OCI-LY1 (cell line): ENCODE data around the gene ARCN1.

Experiments used
- H2AFZ ChIP-seq: fragments of 200-600 bp; sonication (generic), shearing (Covaris generic); 2 replicates; pipeline ENCODE4 v1.6.0; 2014; ENCODE audit warnings: antibody characterized with exemption, mild to moderate bottlenecking, low read length
- H3F3A ChIP-seq: fragments of 200-600 bp; sonication (generic), shearing (Covaris generic); 2 replicates; pipeline ENCODE4 v1.6.0; 2014; ENCODE audit warnings: mild to moderate bottlenecking, antibody characterized with exemption, low read length, moderate library complexity; ENCODE audit not compliant: insufficient read depth
- H3K27ac ChIP-seq: fragments of 200-600 bp; sonication (generic); 2 replicates; pipeline ENCODE4 v1.5.1; 2014; ENCODE audit warnings: low read length, mixed run types, mild to moderate bottlenecking, low read depth; ENCODE audit not compliant: poor library complexity, severe bottlenecking
- H3K27me3 ChIP-seq: fragments of 200-600 bp; sonication (generic); 2 replicates; pipeline ENCODE4 v1.6.0; 2014; ENCODE audit warnings: antibody characterized with exemption, mild to moderate bottlenecking, low read length, moderate library complexity; ENCODE audit not compliant: insufficient read depth
- H3K36me3 ChIP-seq: fragments of 200-600 bp; sonication (generic); 2 replicates; pipeline ENCODE4 v1.6.1; 2014; ENCODE audit warnings: mild to moderate bottlenecking, antibody characterized with exemption, low read length, moderate library complexity, mixed read lengths; ENCODE audit not compliant: insufficient read depth
- H3K4me1 ChIP-seq: fragments of 200-600 bp; sonication (generic); 2 replicates; pipeline ENCODE4 v1.5.1; 2014; ENCODE audit warnings: mild to moderate bottlenecking, low read length, moderate library complexity; ENCODE audit not compliant: insufficient read depth, severe bottlenecking
- H3K4me2 ChIP-seq: fragments of 200-600 bp; sonication (generic), shearing (Covaris generic); 2 replicates; pipeline ENCODE4 v1.6.1; 2014; ENCODE audit warnings: low read length
- H3K4me3 ChIP-seq: fragments of 200-600 bp; sonication (generic); 2 replicates; pipeline ENCODE4 v1.5.1; 2014; ENCODE audit warnings: low read length, low read depth, mild to moderate bottlenecking, mixed read lengths; ENCODE audit not compliant: poor library complexity, severe bottlenecking
- H3K79me2 ChIP-seq: fragments of 200-600 bp; shearing (Covaris generic); 2 replicates; pipeline ENCODE4 v1.6.1; 2016; ENCODE audit warnings: mixed run types, low read length, mixed read lengths; ENCODE audit not compliant: insufficient read depth
- H3K9ac ChIP-seq: fragments of 200-600 bp; sonication (generic), shearing (Covaris generic); 2 replicates; pipeline ENCODE4 v1.6.1; 2014; ENCODE audit warnings: mild to moderate bottlenecking, low read length, mixed read lengths
- H3K9me2 ChIP-seq: fragments of 200-600 bp; sonication (generic), shearing (Covaris generic); 2 replicates; pipeline ENCODE4 v1.6.1; 2014; ENCODE audit warnings: low read depth, mild to moderate bottlenecking, low read length, mixed read lengths
- H3K9me3 ChIP-seq: fragments of 200-600 bp; shearing (Covaris generic); 2 replicates; pipeline ENCODE4 v1.6.1; 2014; ENCODE audit warnings: low read length, mixed read lengths
- H4K20me1 ChIP-seq: fragments of 200-600 bp; sonication (generic), shearing (Covaris generic); 2 replicates; pipeline ENCODE4 v1.6.0; 2016; ENCODE audit warnings: mild to moderate bottlenecking, low read length; ENCODE audit not compliant: insufficient read depth
- CTCF ChIP-seq: fragments of 200-600 bp; sonication (generic), shearing (Covaris generic); IDR thresholded peaks from 2 replicates; pipeline ENCODE4 v1.5.1; 2017; ENCODE audit warnings: mild to moderate bottlenecking, antibody characterized with exemption, low read length, moderate library complexity, mixed read lengths
- EZH2 ChIP-seq: fragments of 200-600 bp; sonication (generic), shearing (Covaris generic); IDR thresholded peaks from 2 replicates; pipeline ENCODE4 v1.8.0; 2017; ENCODE audit warnings: borderline replicate concordance, mixed run types, mild to moderate bottlenecking, antibody characterized with exemption, low read length, moderate library complexity, mixed read lengths

Gene ARCN1

GRCh38 chr11:118536726-118537125 lies 35.5 kb upstream of the ARCN1 start:
- no peak overlapping the region for H3K9ac ChIP-seq
- H2AFZ ChIP-seq = no peak overlapping the region
- no peak overlapping the region for H3K27ac ChIP-seq
- no peaks in the 10 kb centered on the region for H3K79me2 ChIP-seq
- no peak overlapping the region for H3K4me3 ChIP-seq
- no peaks in the 10 kb centered on the region for H3K9me2 ChIP-seq
- no peak for TF ChIP-seq EZH2
- no peaks in the 10 kb centered on the region for H3K4me1 ChIP-seq
- H3K36me3 ChIP-seq = no peaks in the 10 kb centered on the region
- no peak overlapping the region for H3K4me2 ChIP-seq
- no peaks in the 10 kb centered on the region for H3K9me3 ChIP-seq
- H3K27me3 ChIP-seq = no peaks in the 10 kb centered on the region
- H3F3A ChIP-seq = no peaks in the 10 kb centered on the region
- H4K20me1 ChIP-seq = no peaks in the 10 kb centered on the region

- TF ChIP-seq CTCF (no peak), EZH2 (no peak)
Measured at GRCh38 chr11:118537409-118537980, 34.7 kb upstream of the ARCN1 start.

GRCh38 chr11:118544010-118544646 lies 28.1 kb upstream of the ARCN1 start:
- H3K4me3 ChIP-seq = no peak overlapping the region
- no peaks in the 10 kb centered on the region for H3K27me3 ChIP-seq
- no peak overlapping the region for H3K9ac ChIP-seq
- H3K4me1 ChIP-seq = no peaks in the 10 kb centered on the region
- no peak overlapping the region for H3K27ac ChIP-seq
- no peaks in the 10 kb centered on the region for H4K20me1 ChIP-seq
- no peaks in the 10 kb centered on the region for H3F3A ChIP-seq
- no peak for TF ChIP-seq EZH2
- TF ChIP-seq CTCF = no peak
- no peaks in the 10 kb centered on the region for H3K9me3 ChIP-seq
- no peaks in the 10 kb centered on the region for H3K9me2 ChIP-seq
- no peak overlapping the region for H3K4me2 ChIP-seq
- H3K36me3 ChIP-seq = no peaks in the 10 kb centered on the region
- H2AFZ ChIP-seq = no peak overlapping the region
- H3K79me2 ChIP-seq = no peaks in the 10 kb centered on the region

More at GRCh38 chr11:118537409-118537980, 34.7 kb upstream of the ARCN1 start:
- Histone ChIP-seq H3K4me1 (no peaks in the 10 kb centered on the region), H3K9ac (no peak overlapping the region), H3K9me3 (no peaks in the 10 kb centered on the region), H3K27ac (no peak overlapping the region), H3K4me3 (no peak overlapping the region), H3K9me2 (no peaks in the 10 kb centered on the region), H3K27me3 (no peaks in the 10 kb centered on the region), H3K36me3 (no peaks in the 10 kb centered on the region), H2AFZ (no peak overlapping the region), H3K4me2 (no peak overlapping the region), H3K79me2 (no peaks in the 10 kb centered on the region), H4K20me1 (no peaks in the 10 kb centered on the region), H3F3A (no peaks in the 10 kb centered on the region)

GRCh38 chr11:118544647-118545010 lies 27.6 kb upstream of the ARCN1 start:
- H2AFZ ChIP-seq = no peak overlapping the region
- H3K9ac ChIP-seq = no peak overlapping the region
- no peaks in the 10 kb centered on the region for H3K79me2 ChIP-seq
- H3K9me3 ChIP-seq = no peaks in the 10 kb centered on the region
- H3K4me3 ChIP-seq = no peak overlapping the region
- TF ChIP-seq CTCF (no peak), EZH2 (no peak)
- no peaks in the 10 kb centered on the region for H3K27me3 ChIP-seq
- no peaks in the 10 kb centered on the region for H3K9me2 ChIP-seq
- H4K20me1 ChIP-seq = no peaks in the 10 kb centered on the region
- H3F3A ChIP-seq = no peaks in the 10 kb centered on the region
- H3K4me1 ChIP-seq = no peaks in the 10 kb centered on the region
- H3K4me2 ChIP-seq = no peak overlapping the region
- no peak overlapping the region for H3K27ac ChIP-seq
- H3K36me3 ChIP-seq = no peaks in the 10 kb centered on the region
